HepG2 (cell line): ENCODE results near the gene GTF2B. TPM values are rescaled to one million over a fixed set of nuclear protein-coding genes. Genes with fewer than 3 reads are reported as not detected.

Experiments used
- FOXO1 ChIP-seq: sonication (generic); formaldehyde crosslinking; IDR thresholded peaks from 2 replicates; pipeline ENCODE4 v1.4.0; 2020; ENCODE audit warnings: missing genetic modification reagents
- KDM1A ChIP-seq: IDR thresholded peaks from 2 replicates; pipeline ENCODE4 v1.6.1; 2016; ENCODE audit warnings: missing compliant biosample characterization
- PBX3 ChIP-seq: sonication (generic); formaldehyde crosslinking; IDR thresholded peaks from 2 replicates; pipeline ENCODE4 v1.8.1; 2023; ENCODE audit warnings: missing genetic modification reagents, inconsistent platforms, borderline replicate concordance
- PRPF4 ChIP-seq: fragments of 200-400 bp; formaldehyde crosslinking; IDR thresholded peaks from 2 replicates; pipeline ENCODE4 v1.6.1; 2016; ENCODE audit warnings: low read length, low read depth; ENCODE audit not compliant: poor library complexity, severe bottlenecking
- RCOR2 ChIP-seq: IDR thresholded peaks from 2 replicates; pipeline ENCODE4 v1.6.1; 2016; ENCODE audit warnings: missing biosample characterization, missing genetic modification reagents
- RFX5 ChIP-seq: IDR thresholded peaks from 2 replicates; pipeline ENCODE4 v1.6.1; 2011; ENCODE audit warnings: low read depth, low read length, improper control_type of control experiment
- SNAPC4 ChIP-seq: sonication (generic); formaldehyde crosslinking; IDR thresholded peaks from 2 replicates; pipeline ENCODE4 v1.4.0; 2020; ENCODE audit warnings: mild to moderate bottlenecking, missing genetic modification reagents
- SRSF9 ChIP-seq: fragments of 200-400 bp; formaldehyde crosslinking; IDR thresholded peaks from 2 replicates; pipeline ENCODE4 v1.6.1; 2018; ENCODE audit warnings: borderline replicate concordance, mild to moderate bottlenecking, low read depth, low read length; ENCODE audit not compliant: insufficient read depth, poor library complexity, severe bottlenecking
- SSRP1 ChIP-seq: IDR thresholded peaks from 2 replicates; pipeline ENCODE4 v1.6.1; 2016; ENCODE audit warnings: control low read depth
- ZBTB14 ChIP-seq: sonication (generic); formaldehyde crosslinking; IDR thresholded peaks from 2 replicates; pipeline ENCODE4 v1.4.0; 2020; ENCODE audit warnings: missing genetic modification reagents
- ZFP36L1 ChIP-seq: sonication (generic); formaldehyde crosslinking; IDR thresholded peaks from 2 replicates; pipeline ENCODE4 v1.8.0; 2022; ENCODE audit warnings: mild to moderate bottlenecking, missing genetic modification reagents, moderate library complexity
- ZFP37 ChIP-seq: sonication (generic); formaldehyde crosslinking; IDR thresholded peaks from 2 replicates; pipeline ENCODE4 v1.4.0; 2020; ENCODE audit warnings: missing genetic modification reagents, borderline replicate concordance
- ZNF12 ChIP-seq: sonication (generic); formaldehyde crosslinking; IDR thresholded peaks from 2 replicates; pipeline ENCODE4 v1.5.0; 2020; ENCODE audit warnings: missing genetic modification reagents
- ZNF33A ChIP-seq: sonication (generic); formaldehyde crosslinking; IDR thresholded peaks from 2 replicates; pipeline ENCODE4 v1.5.1; 2020; ENCODE audit warnings: missing genetic modification reagents, mild to moderate bottlenecking, moderate library complexity, borderline replicate concordance
- ZNF800 ChIP-seq: sonication (generic); formaldehyde crosslinking; IDR thresholded peaks from 2 replicates; pipeline ENCODE4 v1.4.0; 2020; ENCODE audit warnings: missing genetic modification reagents
- ZUFSP ChIP-seq: sonication (generic); formaldehyde crosslinking; IDR thresholded peaks from 2 replicates; pipeline ENCODE4 v1.9.0; 2021; ENCODE audit warnings: missing genetic modification reagents, mild to moderate bottlenecking, borderline replicate concordance
- ZZZ3 ChIP-seq: sonication (generic); formaldehyde crosslinking; IDR thresholded peaks from 2 replicates; pipeline ENCODE4 v1.4.0; 2020; ENCODE audit warnings: missing genetic modification reagents, mild to moderate bottlenecking, borderline replicate concordance
- polyA plus RNA-seq, 8 experiments: library from polyadenylated mRNA; depleted of rRNA in 3 of 8; stranded (reverse) in 7 of 8; unstranded in 1 of 8; fragments of >200 nt; fragmentation: Illumina TruSeq in 4 of 8; extraction: Trizol in 4 of 8; gene quantifications; 2 replicates each; pipeline versions ENCODE4 v1.2.1 to v1.2.3, GENCODE V29; 2011 to 2016; ENCODE audit warnings: low read depth in 4 of 8, missing spikeins in 1 of 8, mixed read lengths in 1 of 8; ENCODE audit not compliant: insufficient read depth in 1 of 8
- total RNA-seq, 5 experiments: library from RNA; depleted of rRNA; stranded (reverse); fragments of >200 nt; fragmentation: Illumina TruSeq; extraction: Trizol; gene quantifications; 2 replicates each; pipeline ENCODE4 v1.2.3, GENCODE V29; 2016; ENCODE audit warnings: low read depth in 1 of 5

Gene GTF2B
- total and polyA plus RNA-seq, 2 of the 13 experiments (the other 11 are each of a cell fraction or from before 2014, with no cell fraction given), result 31.5 to 43.4 TPM

- no peak for TF ChIP-seq ZNF800
- no peak for TF ChIP-seq ZZZ3 (CRISPR knock-in tag)
- TF ChIP-seq SNAPC4 (CRISPR knock-in tag), result no peak
- TF ChIP-seq ZFP37 (CRISPR knock-in tag), result no peak
- TF ChIP-seq ZNF12 (CRISPR knock-in tag), result 0 out of 2 replicates have a peak, but pooled peaks have one; percentile 45
- no peak for TF ChIP-seq PBX3 (CRISPR knock-in tag)
- TF ChIP-seq ZFP36L1 (CRISPR knock-in tag), result no peak
- TF ChIP-seq KDM1A (CRISPR knock-in tag), result no peak
- 0 out of 2 replicates have a peak, but pooled peaks have one; percentile 38 for TF ChIP-seq RCOR2 (CRISPR knock-in tag)
- TF ChIP-seq SSRP1 (CRISPR knock-in tag), result 0 out of 2 replicates have a peak, but pooled peaks have one; percentile 66
- TF ChIP-seq FOXO1 (CRISPR knock-in tag), result peak; percentile 67; the same call in 1 of the 2 replicates
- no peak for TF ChIP-seq ZNF33A
- no peak for TF ChIP-seq SRSF9
- no peak for TF ChIP-seq PRPF4
- TF ChIP-seq ZBTB14 (CRISPR knock-in tag), result no peak
- TF ChIP-seq RFX5, result no peak
- no peak for TF ChIP-seq ZUFSP (CRISPR knock-in tag)
Observed at GRCh38 chr1:88935522-88936222, 44.3 kb upstream of the GTF2B start (continued).
